ENCODE data around the gene SCARF1.

The SCARF1 gene

DNA sequence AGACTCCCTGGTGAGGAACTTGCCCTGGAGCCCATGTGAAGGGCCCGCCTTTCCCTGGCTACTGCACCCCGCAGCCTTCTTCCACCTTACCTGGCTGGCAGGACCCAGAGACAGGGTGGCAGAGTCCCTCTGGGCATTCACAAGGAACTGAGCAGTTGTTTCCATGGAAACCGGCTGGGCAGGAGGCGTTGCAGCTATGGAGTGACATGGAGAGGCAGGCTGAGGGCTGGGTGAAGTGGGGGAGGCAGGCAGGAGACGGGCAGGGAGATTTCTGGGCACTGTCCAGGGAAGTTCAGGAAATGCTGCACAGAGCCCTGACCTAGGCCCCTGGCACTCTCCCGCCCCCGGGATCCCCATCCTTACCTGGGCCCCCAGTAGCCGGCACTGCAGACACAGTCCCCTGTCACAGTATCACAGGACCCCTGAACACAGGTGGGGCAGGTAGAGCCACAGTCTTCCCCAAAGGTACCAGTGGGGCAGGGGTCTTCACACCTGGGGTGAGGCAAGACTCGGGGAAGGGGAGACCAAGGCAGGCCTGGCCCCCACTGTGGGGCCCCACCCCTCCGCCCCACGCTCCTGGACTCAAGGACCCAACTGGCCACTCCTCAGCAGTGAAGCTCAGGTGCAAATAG, 5.9 kb downstream of the SCARF1 start:
- DNase-seq (ENCODE audit: low read depth, low spot score): no peak
- no peak overlapping the region for H3K4me3 ChIP-seq (ENCODE audit: low read depth, low read length)
- TF ChIP-seq, protein P1, sequence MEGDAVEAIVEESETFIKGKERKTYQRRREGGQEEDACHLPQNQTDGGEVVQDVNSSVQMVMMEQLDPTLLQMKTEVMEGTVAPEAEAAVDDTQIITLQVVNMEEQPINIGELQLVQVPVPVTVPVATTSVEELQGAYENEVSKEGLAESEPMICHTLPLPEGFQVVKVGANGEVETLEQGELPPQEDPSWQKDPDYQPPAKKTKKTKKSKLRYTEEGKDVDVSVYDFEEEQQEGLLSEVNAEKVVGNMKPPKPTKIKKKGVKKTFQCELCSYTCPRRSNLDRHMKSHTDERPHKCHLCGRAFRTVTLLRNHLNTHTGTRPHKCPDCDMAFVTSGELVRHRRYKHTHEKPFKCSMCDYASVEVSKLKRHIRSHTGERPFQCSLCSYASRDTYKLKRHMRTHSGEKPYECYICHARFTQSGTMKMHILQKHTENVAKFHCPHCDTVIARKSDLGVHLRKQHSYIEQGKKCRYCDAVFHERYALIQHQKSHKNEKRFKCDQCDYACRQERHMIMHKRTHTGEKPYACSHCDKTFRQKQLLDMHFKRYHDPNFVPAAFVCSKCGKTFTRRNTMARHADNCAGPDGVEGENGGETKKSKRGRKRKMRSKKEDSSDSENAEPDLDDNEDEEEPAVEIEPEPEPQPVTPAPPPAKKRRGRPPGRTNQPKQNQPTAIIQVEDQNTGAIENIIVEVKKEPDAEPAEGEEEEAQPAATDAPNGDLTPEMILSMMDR (IDR thresholded peaks at IDR 0.05; ENCODE audit: low read depth, low read length): no peak
- in situ Hi-C loops (cut with HindIII; ENCODE audit: low sequenced_read_pairs): no loop called here

DNA sequence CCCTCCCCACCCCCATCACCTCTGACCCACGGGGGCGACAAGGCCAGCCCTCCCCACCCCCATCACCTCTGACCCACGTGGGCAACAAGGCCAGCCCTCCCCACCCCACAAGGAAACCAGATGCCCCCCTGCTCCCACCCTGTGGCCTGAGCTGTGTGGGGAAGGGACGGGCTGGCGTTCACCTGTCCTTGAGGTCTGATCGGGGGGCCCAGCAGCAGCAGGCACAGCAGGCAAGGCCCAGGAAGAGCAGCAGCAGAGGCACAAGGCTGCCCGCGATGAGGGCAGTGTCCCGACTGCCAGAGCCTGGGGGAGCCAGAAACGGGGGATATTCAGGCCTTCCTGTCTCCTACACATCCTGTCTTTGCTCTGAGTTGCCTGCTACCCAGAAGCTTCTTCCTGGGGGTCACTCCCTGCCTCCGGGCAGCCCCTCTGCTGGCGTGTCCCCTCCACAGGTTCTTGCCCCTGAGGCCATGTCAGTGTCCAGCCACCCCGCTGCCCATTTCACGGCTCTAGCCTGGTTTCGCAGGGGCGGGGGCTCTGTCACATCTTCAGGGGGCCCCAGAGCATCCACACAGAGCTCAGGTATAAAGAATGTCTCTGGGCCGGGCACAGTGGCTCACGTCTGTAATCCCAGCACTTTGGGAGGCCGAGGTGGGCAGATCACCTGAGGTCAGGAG, 6.8 kb downstream of the SCARF1 start:
- TF ChIP-seq, protein P1 (IDR thresholded peaks at IDR 0.05; ENCODE audit: low read depth, low read length): no peak
- DNase-seq (ENCODE audit: low read depth, low spot score): no peak
- in situ Hi-C loops (cut with HindIII; ENCODE audit: low sequenced_read_pairs): no loop called here
- no peak overlapping the region for H3K4me3 ChIP-seq (ENCODE audit: low read depth, low read length)

DNA sequence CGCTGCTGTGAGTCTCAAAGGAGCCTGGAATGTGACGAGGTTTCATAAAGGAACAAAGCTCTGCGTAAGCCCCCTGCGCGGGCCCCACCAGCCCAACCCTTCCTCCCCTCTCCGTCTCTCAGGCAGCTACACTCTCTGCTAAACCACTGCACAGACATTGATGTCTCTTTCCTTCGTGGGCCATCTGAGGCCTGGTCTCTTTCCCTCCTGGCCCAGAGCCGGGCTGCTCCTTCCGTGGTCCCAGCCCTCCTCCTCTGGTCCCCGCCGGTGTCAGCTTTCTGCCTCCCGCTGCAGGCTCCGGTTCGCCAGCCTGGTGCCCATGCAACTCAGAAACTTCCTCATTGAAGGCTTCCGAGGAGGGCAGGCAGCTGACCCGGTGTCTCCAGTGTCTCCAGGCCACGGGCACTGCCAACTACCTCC, 7.4 kb downstream of the SCARF1 start:
- DNase-seq (ENCODE audit: low read depth, low spot score): no peak
- in situ Hi-C loops (cut with HindIII; ENCODE audit: low sequenced_read_pairs): no loop called here
- H3K4me3 ChIP-seq (ENCODE audit: low read depth, low read length): no peak overlapping the region
- TF ChIP-seq, protein P1 (IDR thresholded peaks at IDR 0.05; ENCODE audit: low read depth, low read length): no peak

DNA sequence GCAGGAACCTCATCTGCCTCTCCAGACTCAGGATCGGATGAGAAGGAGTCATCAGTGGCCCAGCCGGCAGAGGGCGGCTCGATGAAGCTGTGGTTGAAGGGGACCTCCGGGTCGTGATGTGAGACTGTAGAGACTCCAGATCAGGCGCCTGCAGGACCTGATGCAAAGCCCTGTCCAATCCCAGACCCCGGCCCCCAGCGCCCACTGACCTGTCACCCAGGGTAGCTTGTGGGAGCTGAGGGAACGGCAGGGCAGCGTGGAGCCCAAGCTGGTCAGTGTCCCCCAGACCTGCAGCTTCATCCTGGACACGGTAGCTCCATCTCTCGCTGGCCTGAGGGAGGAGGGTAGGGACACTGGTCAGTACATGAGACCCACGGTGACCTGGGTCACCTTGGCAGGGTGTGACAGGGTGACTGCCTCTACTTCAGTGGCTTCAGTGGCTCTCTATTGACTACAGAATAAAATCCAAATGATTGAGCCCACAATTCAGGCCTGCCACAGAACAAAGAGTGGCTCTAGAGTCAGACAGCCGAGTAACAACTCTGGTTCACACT, 8.7 kb downstream of the SCARF1 start:
- in situ Hi-C loops (cut with HindIII; ENCODE audit: low sequenced_read_pairs): no loop called here

DNA sequence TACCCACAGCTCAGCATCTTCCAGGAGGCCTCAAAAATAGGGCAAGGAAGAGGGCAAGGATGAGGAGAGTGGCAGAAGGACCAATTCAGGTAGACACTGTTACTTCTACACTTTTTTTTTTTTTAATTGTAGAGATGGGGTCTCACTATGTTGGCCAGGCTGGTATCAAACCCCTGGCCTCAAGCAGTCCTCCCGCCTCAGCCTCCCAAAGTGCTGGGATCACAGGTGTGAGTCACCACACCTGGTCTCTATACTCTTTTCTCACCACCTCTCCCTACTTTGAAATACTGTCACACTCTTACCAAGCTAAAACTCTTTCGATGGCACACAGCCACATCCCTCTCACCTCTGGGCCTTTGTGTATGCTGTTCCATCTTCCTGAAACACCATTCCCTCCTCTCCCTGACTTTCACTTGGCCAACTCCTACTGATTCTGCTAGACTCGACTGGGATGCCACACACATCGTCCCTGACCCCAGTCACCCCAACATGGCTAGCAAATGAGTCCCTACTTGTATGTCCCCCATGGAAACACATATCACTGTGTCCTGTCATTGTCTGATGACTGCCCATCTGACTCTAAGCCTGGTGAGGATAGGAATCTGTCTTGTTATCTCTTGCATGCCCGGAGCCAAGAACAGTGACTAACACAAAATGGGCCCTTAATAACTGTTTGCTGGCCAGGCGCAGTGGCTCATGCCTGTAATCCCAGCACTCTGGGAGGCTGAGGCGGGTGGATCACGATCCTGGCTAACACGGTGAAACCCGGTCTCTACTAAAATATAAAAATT, 9.7 kb downstream of the SCARF1 start:
- in situ Hi-C loops (cut with HindIII; ENCODE audit: low sequenced_read_pairs): no loop called here
- H3K4me3 ChIP-seq (ENCODE audit: low read depth, low read length): no peak overlapping the region
- TF ChIP-seq, protein P1 (IDR thresholded peaks at IDR 0.05; ENCODE audit: low read depth, low read length): no peak
- DNase-seq (ENCODE audit: low read depth, low spot score): no peak

More for the DNA sequence above, 8.7 kb downstream of the SCARF1 start:
- DNase-seq (ENCODE audit: low read depth, low spot score): no peak
- H3K4me3 ChIP-seq (ENCODE audit: low read depth, low read length): no peak overlapping the region
- TF ChIP-seq, protein P1 (IDR thresholded peaks at IDR 0.05; ENCODE audit: low read depth, low read length): no peak

DNA sequence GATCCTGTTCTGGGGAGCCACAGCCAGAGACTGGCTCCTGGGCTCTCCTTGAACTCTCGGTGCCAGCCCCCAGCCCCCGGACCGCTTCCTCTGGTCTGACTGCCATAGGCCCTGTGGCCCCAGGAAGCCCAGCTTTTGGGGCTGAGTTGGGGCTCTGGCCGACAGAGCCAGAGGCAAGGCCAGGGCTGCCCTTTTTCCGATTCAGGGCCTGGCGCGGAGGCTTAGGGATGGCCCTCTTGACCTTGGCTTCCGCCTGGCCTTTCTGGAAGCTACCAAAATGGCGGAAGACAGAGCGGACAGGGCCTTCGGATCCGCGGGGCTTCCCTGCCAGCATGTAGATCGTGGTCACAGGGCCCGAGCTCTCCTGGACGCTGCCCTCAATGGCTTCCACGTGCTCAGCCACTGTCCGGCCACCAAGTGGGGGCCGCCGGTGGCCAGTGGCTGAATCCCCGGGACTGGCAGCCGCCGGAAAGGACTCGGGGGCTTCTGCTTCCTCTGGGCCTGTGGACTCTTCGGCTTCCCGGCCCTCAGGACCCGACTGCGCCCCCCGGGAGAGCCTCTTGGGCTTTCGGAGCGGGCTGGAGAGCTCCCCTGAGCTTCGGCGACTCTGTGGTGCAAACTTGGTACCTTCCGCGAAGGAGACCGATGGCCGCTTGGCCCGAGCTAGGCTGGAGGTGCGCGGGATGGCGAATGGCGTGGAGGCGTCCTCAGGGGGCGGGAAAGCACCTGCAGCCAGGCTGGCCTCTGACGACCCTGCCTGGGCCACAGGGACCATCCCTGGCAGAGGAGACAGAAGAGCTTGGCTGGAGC, 10.5 kb downstream of the SCARF1 start:
- in situ Hi-C loops (cut with HindIII; ENCODE audit: low sequenced_read_pairs): no loop called here

More for the DNA sequence above, 10.5 kb downstream of the SCARF1 start:
- DNase-seq (ENCODE audit: low read depth, low spot score): no peak
- TF ChIP-seq, protein P1 (IDR thresholded peaks at IDR 0.05; ENCODE audit: low read depth, low read length): no peak
- H3K4me3 ChIP-seq (ENCODE audit: low read depth, low read length): no peak overlapping the region

Measured in astrocyte of the spinal cord (primary cell).